Transverse colon (tissue), 4 donors: ENCODE data around the gene SP7. TPM values are rescaled to one million over a fixed set of nuclear protein-coding genes. Genes with fewer than 3 reads are reported as not detected.

ENCODE experiments used
- DNase-seq: peaks from one replicate; pipeline ENCODE4 v3.0.0-alpha.2; 2019
- H3K27ac ChIP-seq, 4 donors: fragments of 200-600 bp; sonication (generic); 2 replicates each; pipeline ENCODE4 v1.5.1; 2016 to 2018; ENCODE audit warnings: inconsistent platforms in 4 of 4
- H3K27me3 ChIP-seq: fragments of 200-600 bp; sonication (generic); 2 replicates; pipeline ENCODE4 v1.5.1; 2017; ENCODE audit warnings: inconsistent platforms
- H3K36me3 ChIP-seq, 4 donors: fragments of 200-600 bp; sonication (generic); 2 replicates each; pipeline ENCODE4 v1.5.1; 2017 to 2019; ENCODE audit warnings: inconsistent platforms in 4 of 4
- H3K4me1 ChIP-seq, 4 donors: fragments of 200-600 bp; sonication (generic); 2 replicates each; pipeline ENCODE4 v1.5.1; 2017 to 2020; ENCODE audit warnings: inconsistent platforms in 4 of 4
- H3K4me3 ChIP-seq, 4 donors: fragments of 200-600 bp; sonication (generic); 1 replicate in 1 of 4; 2 replicates in 3 of 4; pipeline versions ENCODE4 v1.5.1 to v1.6.1; 2017 to 2019; ENCODE audit warnings: inconsistent platforms in 4 of 4
- H3K9me3 ChIP-seq, 2 donors: fragments of 200-600 bp; sonication (generic); 2 replicates each; pipeline ENCODE4 v1.5.1; 2017 to 2019; ENCODE audit warnings: inconsistent platforms in 2 of 2
- EP300 ChIP-seq: sonication (generic); formaldehyde crosslinking; IDR thresholded peaks from one replicate; pipeline ENCODE4 v1.6.1; 2017; ENCODE audit warnings: antibody characterized with exemption, low read depth
- POLR2A ChIP-seq: fragments of 450-650 bp; IDR thresholded peaks from one replicate; pipeline ENCODE4 v1.6.1; 2016; ENCODE audit warnings: antibody characterized with exemption, mild to moderate bottlenecking, moderate library complexity
- POLR2AphosphoS5 ChIP-seq, 3 donors: sonication (generic); formaldehyde crosslinking; IDR thresholded peaks; one replicate each; pipeline ENCODE4 v1.6.1; 2016; ENCODE audit warnings: antibody characterized with exemption in 3 of 3
- WGBS, 2 donors: methylation state at CpG; one replicate each; pipeline ENCODE4 v1.1.5; 2018; ENCODE audit warnings: low coverage in 1 of 2; 5-methylcytosine and 5-hydroxymethylcytosine counted together
- in situ Hi-C, 4 donors: fragments of 200-750 bp; cut with MboI; loops; one replicate each; pipeline versions ENCODE4 v1.15.0 to v1.15.1; 2017; ENCODE audit warnings: low sequenced_read_pairs in 3 of 4, low pct_ligation_motif_present in 1 of 4, low pct_unique_long_range_greater_than_20kb in 1 of 4
- intact Hi-C: fragments of 100-400 bp; cut with DNase I; formaldehyde crosslinking; loops from one replicate; pipeline ENCODE4 v1.15.1; 2023; ENCODE audit warnings: low total_unique reads
- total RNA-seq, 4 donors: library from RNA; depleted of rRNA; stranded (reverse); fragments of >200 nt; gene quantifications; one replicate each; pipeline ENCODE4 v1.1.0, GENCODE V29; 2016
- TF ChIP-seq, protein P1 (sequence below), 5 experiments: fragments of 200-600 bp in 3 of 5; fragments of 450-650 bp in 2 of 5; sonication (generic) in 3 of 5; IDR thresholded peaks; 1 replicate in 2 of 5; 2 replicates in 3 of 5; pipeline ENCODE4 v1.5.1; 2016 to 2017; ENCODE audit warnings: antibody characterized with exemption in 5 of 5, inconsistent platforms in 3 of 5, mild to moderate bottlenecking in 2 of 5, moderate library complexity in 1 of 5

The SP7 gene
- total RNA-seq, 4 donors from 2014 or later = not detected

DNA sequence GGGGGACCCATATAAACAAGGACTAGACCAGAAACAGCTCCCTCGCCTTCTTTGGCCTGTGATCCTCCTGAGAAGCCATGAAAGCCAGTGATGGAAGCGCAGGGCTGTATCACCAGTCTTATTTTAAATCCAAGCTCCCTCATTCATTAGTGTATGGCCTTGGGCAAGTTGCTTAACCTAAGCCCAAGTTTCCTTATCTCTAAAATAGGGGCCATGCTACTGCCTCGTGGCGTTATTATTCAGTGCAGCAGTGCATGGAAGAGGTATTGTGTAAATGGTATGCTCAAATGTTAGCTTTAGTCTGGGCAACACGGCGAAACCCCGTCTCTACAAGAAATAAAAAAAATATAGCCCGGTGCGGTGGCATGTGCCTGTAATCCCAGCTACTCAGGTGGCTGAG, 58.2 kb downstream of the SP7 start:
- intact Hi-C loops = no loop called here
- TF ChIP-seq EP300 (no peak), POLR2A (no peak), POLR2AphosphoS5 (IDR thresholded peaks at IDR 0.05) (no peak)
- TF ChIP-seq, protein P1, sequence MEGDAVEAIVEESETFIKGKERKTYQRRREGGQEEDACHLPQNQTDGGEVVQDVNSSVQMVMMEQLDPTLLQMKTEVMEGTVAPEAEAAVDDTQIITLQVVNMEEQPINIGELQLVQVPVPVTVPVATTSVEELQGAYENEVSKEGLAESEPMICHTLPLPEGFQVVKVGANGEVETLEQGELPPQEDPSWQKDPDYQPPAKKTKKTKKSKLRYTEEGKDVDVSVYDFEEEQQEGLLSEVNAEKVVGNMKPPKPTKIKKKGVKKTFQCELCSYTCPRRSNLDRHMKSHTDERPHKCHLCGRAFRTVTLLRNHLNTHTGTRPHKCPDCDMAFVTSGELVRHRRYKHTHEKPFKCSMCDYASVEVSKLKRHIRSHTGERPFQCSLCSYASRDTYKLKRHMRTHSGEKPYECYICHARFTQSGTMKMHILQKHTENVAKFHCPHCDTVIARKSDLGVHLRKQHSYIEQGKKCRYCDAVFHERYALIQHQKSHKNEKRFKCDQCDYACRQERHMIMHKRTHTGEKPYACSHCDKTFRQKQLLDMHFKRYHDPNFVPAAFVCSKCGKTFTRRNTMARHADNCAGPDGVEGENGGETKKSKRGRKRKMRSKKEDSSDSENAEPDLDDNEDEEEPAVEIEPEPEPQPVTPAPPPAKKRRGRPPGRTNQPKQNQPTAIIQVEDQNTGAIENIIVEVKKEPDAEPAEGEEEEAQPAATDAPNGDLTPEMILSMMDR (IDR thresholded peaks at IDR 0.05) = no peak
- no peaks in the 10 kb centered on the region for H3K9me3 ChIP-seq
- DNase-seq = no peak
- H3K36me3 ChIP-seq = no peaks in the 10 kb centered on the region
- H3K27me3 ChIP-seq = no peaks in the 10 kb centered on the region
- H3K27ac ChIP-seq = no peak overlapping the region
- H3K4me3 ChIP-seq = no peak overlapping the region
- no peaks in the 10 kb centered on the region for H3K4me1 ChIP-seq
- in situ Hi-C loops = loop anchor here in 1 of 4 donors (25.0 kb wide), 1 partner anchor 216 kb away; the partner anchor contains the start of gene TNS2
- WGBS, 2 donors = 97 to 100% methylated on average over 7 to 9 of the region's 9 CpGs

Other genes with a start within 250 kb of the SP7 start
- gene IGFBP6, start 238.7 kb downstream of the SP7 start, total RNA-seq = 100 to 1,000 TPM in 1 of 4 donors, 10 to 100 TPM in 3; 38.5 to 106 (median 94.5) TPM
- gene SOAT2, start 232.9 kb downstream of the SP7 start, total RNA-seq = under 1 TPM in 1 of 4 donors, not detected in 3; 0.41 TPM
- gene ZNF740, start 155.6 kb downstream of the SP7 start, total RNA-seq = 10 to 100 TPM in 3 of 4 donors, 1 to 10 TPM in 1; 9.7 to 21.9 (median 16.3) TPM
- 100 to 1,000 TPM in 1 of 4 donors, 10 to 100 TPM in 3; 29.1 to 142 (median 39.2) TPM for gene CSAD, start 155.4 kb downstream of the SP7 start, total RNA-seq
- gene ITGB7, start 129.1 kb downstream of the SP7 start, total RNA-seq = 1 to 10 TPM in 3 of 4 donors, under 1 TPM in 1; 0.60 to 8.3 (median 2.9) TPM
- gene RARG, start 104.1 kb downstream of the SP7 start, total RNA-seq = 10 to 100 TPM in 1 of 4 donors, 1 to 10 TPM in 2, not detected in 1; 2.6 to 15.4 (median 7.6) TPM
- 10 to 100 TPM in 3 of 4 donors, 1 to 10 TPM in 1; 6.5 to 31.8 (median 18.8) TPM for gene ESPL1, start 68.1 kb downstream of the SP7 start, total RNA-seq
- 100 to 1,000 TPM; 244 to 451 (median 381) TPM for gene PFDN5, start 40.8 kb downstream of the SP7 start, total RNA-seq
- gene MYG1, start 36.7 kb downstream of the SP7 start, total RNA-seq = 10 to 100 TPM; 12.7 to 37.0 (median 24.3) TPM
- 10 to 100 TPM; 31.8 to 51.6 (median 39.9) TPM for gene AAAS, start 14.7 kb downstream of the SP7 start, total RNA-seq
- gene SP1, start 43.8 kb upstream of the SP7 start, total RNA-seq = 10 to 100 TPM; 32.6 to 80.1 (median 67.1) TPM
- under 1 TPM in 1 of 4 donors, not detected in 3; 0.27 TPM for gene AMHR2, start 87.5 kb upstream of the SP7 start, total RNA-seq
- gene PRR13, start 105.4 kb upstream of the SP7 start, total RNA-seq = 100 to 1,000 TPM; 175 to 307 (median 261) TPM
- 100 to 1,000 TPM; 340 to 492 (median 432) TPM for gene PCBP2, start 115.7 kb upstream of the SP7 start, total RNA-seq
- 10 to 100 TPM in 2 of 4 donors, 1 to 10 TPM in 2; 6.8 to 20.9 (median 10.3) TPM for gene MAP3K12, start 163.1 kb upstream of the SP7 start, total RNA-seq
- 10 to 100 TPM; 22.4 to 37.0 (median 34.1) TPM for gene TARBP2, start 164.9 kb upstream of the SP7 start, total RNA-seq
- not detected for gene NPFF, start 171.1 kb upstream of the SP7 start, total RNA-seq